OCI-LY7 (cell line): ENCODE results near the gene SCAF8. TPM values are rescaled to one million over a fixed set of nuclear protein-coding genes. Genes with fewer than 3 reads are reported as not detected.

Experiments used
- BruUV-seq: library from RNA; stranded (reverse); fragments of 400-500 nt; replicated peaks from 2 replicates; lab custom pipeline; 2021; lab: Mats Ljungman, UMichigan
- CTCF ChIA-PET: fragments of 300-600 bp; sonication (Branson Sonifier 250); formaldehyde crosslinking; loops from one replicate; lab custom pipeline; 2022; ENCODE audit warnings: antibody characterized with exemption; ENCODE audit not compliant: unreplicated experiment; lab: Charles Lee
- POLR2A ChIA-PET: fragments of 300-600 bp; sonication (Branson Sonifier 250); formaldehyde crosslinking; loops from one replicate; lab custom pipeline; 2022; ENCODE audit warnings: antibody characterized with exemption; lab: Charles Lee
- DNase-seq: peaks from one replicate; pipeline ENCODE4 v3.0.0-alpha.2; 2015; ENCODE audit warnings: low spot score
- H2AFZ ChIP-seq: fragments of 200-600 bp; sonication (generic), shearing (Covaris generic); 2 replicates; pipeline ENCODE4 v1.6.1; 2014; ENCODE audit warnings: mild to moderate bottlenecking, antibody characterized with exemption, low read length, moderate library complexity
- H3K27ac ChIP-seq: fragments of 200-600 bp; sonication (generic); 2 replicates; pipeline ENCODE4 v1.5.1; 2014; ENCODE audit warnings: mixed run types, low read depth, mild to moderate bottlenecking, moderate library complexity, low read length, inconsistent platforms; ENCODE audit not compliant: poor library complexity, severe bottlenecking
- H3K36me3 ChIP-seq: fragments of 200-600 bp; sonication (generic); 2 replicates; pipeline ENCODE4 v1.6.1; 2014; ENCODE audit warnings: mild to moderate bottlenecking, antibody characterized with exemption, low read length, moderate library complexity, mixed read lengths; ENCODE audit not compliant: insufficient read depth
- H3K4me1 ChIP-seq: fragments of 200-600 bp; sonication (generic); 2 replicates; pipeline ENCODE4 v1.5.1; 2014; ENCODE audit warnings: mild to moderate bottlenecking, low read length; ENCODE audit not compliant: insufficient read depth, poor library complexity, severe bottlenecking
- H3K4me2 ChIP-seq: fragments of 200-600 bp; sonication (generic); 2 replicates; pipeline ENCODE4 v1.6.1; 2014; ENCODE audit warnings: mild to moderate bottlenecking, low read length
- H3K4me3 ChIP-seq: fragments of 200-600 bp; sonication (generic); 2 replicates; pipeline ENCODE4 v1.5.1; 2014; ENCODE audit warnings: mild to moderate bottlenecking, low read depth, low read length; ENCODE audit not compliant: poor library complexity, severe bottlenecking
- H3K79me2 ChIP-seq: fragments of 200-600 bp; sonication (generic); 2 replicates; pipeline ENCODE4 v1.6.1; 2016; ENCODE audit warnings: low read depth, mild to moderate bottlenecking, low read length, moderate library complexity, mixed read lengths; ENCODE audit not compliant: insufficient read depth
- H3K9me2 ChIP-seq: fragments of 200-600 bp; sonication (generic); 2 replicates; pipeline ENCODE4 v1.6.1; 2016; ENCODE audit warnings: mild to moderate bottlenecking, low read length, mixed read lengths; ENCODE audit not compliant: insufficient read depth
- H3K9me3 ChIP-seq: fragments of 200-600 bp; sonication (generic); 2 replicates; pipeline ENCODE4 v1.6.1; 2014; ENCODE audit warnings: mild to moderate bottlenecking, mixed run types, low read length, mixed read lengths
- H4K20me1 ChIP-seq: fragments of 200-600 bp; sonication (generic); 2 replicates; pipeline ENCODE4 v1.6.1; 2014; ENCODE audit warnings: mild to moderate bottlenecking, antibody characterized with exemption, low read length, moderate library complexity, mixed read lengths; ENCODE audit not compliant: insufficient read depth
- CTCF ChIP-seq: fragments of 200-600 bp; sonication (generic); conservative IDR thresholded peaks from 2 replicates; pipeline ENCODE4 v1.5.1; 2014; ENCODE audit warnings: mild to moderate bottlenecking, antibody characterized with exemption, low read length, moderate library complexity, mixed read lengths
- EZH2phosphoT487 ChIP-seq: fragments of 200-600 bp; sonication (generic); IDR thresholded peaks from 2 replicates; pipeline ENCODE4 v1.6.1; 2018; ENCODE audit warnings: low read depth, borderline replicate concordance, mild to moderate bottlenecking, mixed run types, antibody characterized with exemption, low read length, moderate library complexity, mixed read lengths
- intact Hi-C: fragments of 100-400 bp; cut with micrococcal nuclease; formaldehyde crosslinking; loops from one replicate; pipeline ENCODE4 v1.10.0; 2022; ENCODE audit not compliant: unreplicated experiment
- total RNA-seq, 2 experiments: library from RNA; depleted of rRNA in 1 of 2; stranded (reverse); fragments of >200 nt in 1 of 2; shearing (Covaris generic) in 1 of 2; gene quantifications; 2 replicates each; pipeline ENCODE4 v1.2.3, GENCODE V29; 2014 to 2022

SCAF8 gene
- total RNA-seq, 2 experiments from 2014 or later = 25.8 to 47.0 TPM

- H3K4me2 ChIP-seq = peak overlapping the region; percentile 98
- POLR2A ChIA-PET = interaction anchor here (0.5 to 3.9 kb wide), 4 partner anchors 14 to 80 kb away, joined by 3 to 16 read pairs (median 3); no protein-coding TSS in a partner anchor
- peak; percentile 88 for DNase-seq
- TF ChIP-seq CTCF = no peak
- no peak for TF ChIP-seq EZH2phosphoT487
- H3K79me2 ChIP-seq = peaks cover 52% of the 10 kb centered on the region
- H3K27ac ChIP-seq = peak overlapping the region; percentile 77
- intact Hi-C loops = loop anchor here (1.0 to 5.0 kb wide), 4 partner anchors 59 to 443 kb away; no protein-coding TSS in a partner anchor
- peaks cover 30% of the 10 kb centered on the region for H3K36me3 ChIP-seq
- H3K9me2 ChIP-seq = no peaks in the 10 kb centered on the region
- peak overlapping the region; percentile 96 for H2AFZ ChIP-seq
- peaks cover 46% of the 10 kb centered on the region for H3K4me1 ChIP-seq
- no peaks in the 10 kb centered on the region for H3K9me3 ChIP-seq
- no TSS peak for BruUV-seq
- H3K4me3 ChIP-seq = peak overlapping the region; percentile 98
- CTCF ChIA-PET = no interaction called here
- peaks cover 32% of the 10 kb centered on the region for H4K20me1 ChIP-seq
These were observed 588 bp downstream of the SCAF8 start for GRCh38 chr6:154733626-154734382.

- ChIA-PET POLR2A (interaction anchor here (1.2 to 3.9 kb wide), 4 partner anchors 11 to 90 kb away, joined by 4 to 16 read pairs (median 7); no protein-coding TSS in a partner anchor), CTCF (no interaction called here)
- Histone ChIP-seq H4K20me1 (peaks cover 42% of the 10 kb centered on the region), H3K9me3 (no peaks in the 10 kb centered on the region), H3K4me3 (no peak overlapping the region), H2AFZ (no peak overlapping the region), H3K36me3 (peaks cover 56% of the 10 kb centered on the region), H3K79me2 (peaks cover 81% of the 10 kb centered on the region), H3K4me1 (peaks cover 49% of the 10 kb centered on the region), H3K27ac (no peak overlapping the region), H3K4me2 (peak overlapping the region; percentile 16; the same call in 1 of the 2 replicates), H3K9me2 (no peaks in the 10 kb centered on the region)
- no peak for TF ChIP-seq CTCF
- no peak for TF ChIP-seq EZH2phosphoT487
- intact Hi-C loops = no loop called here
- no peak for DNase-seq
- no TSS peak for BruUV-seq
These were observed 3.5 kb downstream of the SCAF8 start for GRCh38 chr6:154736618-154737259.
